Mesothelial cell of epicardium (in vitro differentiated cells): ENCODE measurements around the gene SLC2A4. TPM values are rescaled to one million over a fixed set of nuclear protein-coding genes. Genes with fewer than 3 reads are reported as not detected.
A peak's percentile ranks its signal among the peaks of the same experiment; 100 is the strongest.

Experiments used
- DNase-seq, 2 experiments: peaks; one replicate each; pipeline ENCODE4 v3.0.0; 2021; ENCODE audit warnings: low spot score in 2 of 2; ENCODE audit not compliant: unreplicated experiment in 2 of 2
- H3K27ac Mint-ChIP-seq: 2 replicates; pipeline ENCODE4 v1.8.0; 2021; ENCODE audit warnings: mixed read lengths
- H3K27me3 Mint-ChIP-seq: 2 replicates; pipeline ENCODE4 v1.8.0; 2021; ENCODE audit warnings: low read depth, mixed read lengths
- H3K36me3 Mint-ChIP-seq: 2 replicates; pipeline ENCODE4 v1.8.0; 2021; ENCODE audit warnings: mixed read lengths
- H3K4me1 Mint-ChIP-seq: 2 replicates; pipeline ENCODE4 v1.8.0; 2021; ENCODE audit warnings: mixed read lengths
- H3K4me3 Mint-ChIP-seq: 2 replicates; pipeline ENCODE4 v1.8.0; 2021; ENCODE audit warnings: mild to moderate bottlenecking, moderate library complexity, mixed read lengths
- H3K9me3 Mint-ChIP-seq: 2 replicates; pipeline ENCODE4 v1.8.0; 2021; ENCODE audit warnings: mixed read lengths
- CTCF ChIP-seq: fragments of 200-600 bp; sonication (generic); IDR thresholded peaks from one replicate; pipeline ENCODE4 v1.5.0; 2021; ENCODE audit warnings: antibody characterized with exemption; ENCODE audit not compliant: unreplicated experiment
- total RNA-seq: library from RNA; stranded (reverse); gene quantifications from 3 replicates; pipeline ENCODE4 v1.2.1, GENCODE V29; 2021

The SLC2A4 gene
- total RNA-seq, 1 donor from 2014 or later: 1.6 TPM

GRCh38 chr17:7236808-7237207 lies 44.7 kb upstream of the SLC2A4 start:
- no peak for TF ChIP-seq CTCF
- Mint-ChIP-seq H3K36me3 (peaks cover 20% of the 10 kb centered on the region), H3K9me3 (no peaks in the 10 kb centered on the region), H3K27ac (peak overlapping the region; percentile 87), H3K27me3 (no peaks in the 10 kb centered on the region), H3K4me1 (peaks cover 54% of the 10 kb centered on the region), H3K4me3 (peak overlapping the region; percentile 95)
- no peak for DNase-seq

GRCh38 chr17:7237266-7237760 lies 44.2 kb upstream of the SLC2A4 start:
- Mint-ChIP-seq H3K4me1 (peaks cover 53% of the 10 kb centered on the region), H3K27ac (peak overlapping the region; percentile 87), H3K4me3 (peak overlapping the region; percentile 95), H3K9me3 (no peaks in the 10 kb centered on the region), H3K27me3 (no peaks in the 10 kb centered on the region), H3K36me3 (peaks cover 17% of the 10 kb centered on the region)
- no peak for TF ChIP-seq CTCF
- DNase-seq: no peak

- peaks cover 50% of the 10 kb centered on the region for H3K4me1 Mint-ChIP-seq
- peak overlapping the region; percentile 87 for H3K27ac Mint-ChIP-seq
- peak overlapping the region; percentile 95 for H3K4me3 Mint-ChIP-seq
- H3K27me3 Mint-ChIP-seq: no peaks in the 10 kb centered on the region
- DNase-seq: peak in 1 of 2 experiments; percentile 68
- H3K36me3 Mint-ChIP-seq: peaks cover 17% of the 10 kb centered on the region
- no peaks in the 10 kb centered on the region for H3K9me3 Mint-ChIP-seq
- no peak for TF ChIP-seq CTCF
These were observed 43.6 kb upstream of the SLC2A4 start for GRCh38 chr17:7237761-7238419.

- H3K4me1 Mint-ChIP-seq: peaks cover 51% of the 10 kb centered on the region
- H3K27ac Mint-ChIP-seq: peak overlapping the region; percentile 99
- H3K36me3 Mint-ChIP-seq: peaks cover 17% of the 10 kb centered on the region
- no peaks in the 10 kb centered on the region for H3K9me3 Mint-ChIP-seq
- no peaks in the 10 kb centered on the region for H3K27me3 Mint-ChIP-seq
- DNase-seq: no peak
- peak overlapping the region; percentile 95 for H3K4me3 Mint-ChIP-seq
- TF ChIP-seq CTCF: no peak
These were observed 43.0 kb upstream of the SLC2A4 start for GRCh38 chr17:7238420-7239090.

GRCh38 chr17:7239091-7240027 lies 42.2 kb upstream of the SLC2A4 start, which contains the start of gene PHF23:
Gene PHF23 (minus strand): TSS chr17:7239457. CDS start chr17:7239279, 178 bp downstream.
- H3K27ac Mint-ChIP-seq: peak within 1 kb of the TSS; percentile 99
- no peaks in the 10 kb centered on the region for H3K27me3 Mint-ChIP-seq
- no peak for TF ChIP-seq CTCF
- no peaks in the 10 kb centered on the region for H3K9me3 Mint-ChIP-seq
- H3K36me3 Mint-ChIP-seq: peaks cover 18% of the 10 kb centered on the region
- H3K4me3 Mint-ChIP-seq: peak within 1 kb of the TSS; percentile 95
- peak; percentile 97 to 98 for DNase-seq
- peaks cover 47% of the 10 kb centered on the region for H3K4me1 Mint-ChIP-seq
